GM10248 (cell line): ENCODE data around the gene ADAMTS15.

ENCODE experiments used
- CTCF ChIA-PET: fragments of 300-600 bp; sonication (Branson Sonifier 250); formaldehyde crosslinking; extraction: SDS; loops from one replicate; lab custom pipeline; 2021; ENCODE audit warnings: antibody characterized with exemption; lab: Yijun Ruan, JAX
- POLR2A ChIA-PET: fragments of 350-650 bp; sonication (Branson Sonifier 250); formaldehyde crosslinking; extraction: SDS; loops from one replicate; lab custom pipeline; 2020; ENCODE audit warnings: antibody characterized with exemption; lab: Yijun Ruan, JAX
- DNase-seq: peaks from one replicate; pipeline ENCODE4 v3.0.0; 2012; ENCODE audit errors: extremely low spot score
- CTCF ChIP-seq: IDR thresholded peaks from 2 replicates; pipeline ENCODE4 v1.5.1; 2012; ENCODE audit warnings: mild to moderate bottlenecking, low read depth; ENCODE audit errors: extremely low read depth, missing control alignments, control extremely low read depth

The ADAMTS15 gene

DNA sequence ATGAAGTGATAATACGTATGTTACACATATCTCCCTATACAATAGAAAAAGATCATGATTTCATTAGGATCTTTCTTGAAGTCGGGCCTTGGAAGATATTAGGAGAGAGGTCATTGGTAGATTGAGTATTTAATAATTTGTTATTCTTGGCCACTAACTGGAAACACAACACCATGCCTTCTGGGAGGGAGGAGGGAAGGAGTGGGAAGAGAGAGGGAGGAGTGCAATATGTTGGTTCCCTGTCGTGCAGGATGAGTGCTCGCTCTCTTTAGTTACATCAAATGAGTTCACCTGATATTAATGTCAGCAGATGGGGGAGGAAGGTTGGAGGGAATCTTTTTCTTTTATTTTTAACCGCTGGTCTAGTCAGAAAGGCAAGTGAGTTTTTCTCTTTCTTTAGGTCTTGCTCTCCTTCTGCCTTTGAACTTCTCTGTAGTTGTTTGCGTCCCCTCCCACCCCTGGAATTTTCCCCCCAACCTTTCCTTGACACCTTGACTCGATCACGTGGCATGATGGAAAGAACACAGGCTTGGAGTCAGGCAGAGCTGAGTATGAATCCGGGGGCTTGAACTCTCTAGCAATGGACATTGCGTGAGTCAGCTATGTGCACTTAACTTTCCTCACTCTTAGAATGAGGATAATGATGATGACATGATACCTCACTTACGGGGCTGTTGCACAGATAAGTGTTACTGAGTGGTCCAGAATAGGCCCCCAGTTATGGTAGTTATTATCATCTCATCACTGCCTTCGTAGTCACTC, 6.2 kb downstream of the ADAMTS15 start:
- POLR2A ChIA-PET, result no interaction called here
- TF ChIP-seq CTCF, result no peak
- CTCF ChIA-PET, result interaction anchor here (0.6 to 1.0 kb wide), 2 partner anchors 12 to 19 kb away, joined by 3 read pairs; no protein-coding TSS in a partner anchor
- DNase-seq, result no peak

DNA sequence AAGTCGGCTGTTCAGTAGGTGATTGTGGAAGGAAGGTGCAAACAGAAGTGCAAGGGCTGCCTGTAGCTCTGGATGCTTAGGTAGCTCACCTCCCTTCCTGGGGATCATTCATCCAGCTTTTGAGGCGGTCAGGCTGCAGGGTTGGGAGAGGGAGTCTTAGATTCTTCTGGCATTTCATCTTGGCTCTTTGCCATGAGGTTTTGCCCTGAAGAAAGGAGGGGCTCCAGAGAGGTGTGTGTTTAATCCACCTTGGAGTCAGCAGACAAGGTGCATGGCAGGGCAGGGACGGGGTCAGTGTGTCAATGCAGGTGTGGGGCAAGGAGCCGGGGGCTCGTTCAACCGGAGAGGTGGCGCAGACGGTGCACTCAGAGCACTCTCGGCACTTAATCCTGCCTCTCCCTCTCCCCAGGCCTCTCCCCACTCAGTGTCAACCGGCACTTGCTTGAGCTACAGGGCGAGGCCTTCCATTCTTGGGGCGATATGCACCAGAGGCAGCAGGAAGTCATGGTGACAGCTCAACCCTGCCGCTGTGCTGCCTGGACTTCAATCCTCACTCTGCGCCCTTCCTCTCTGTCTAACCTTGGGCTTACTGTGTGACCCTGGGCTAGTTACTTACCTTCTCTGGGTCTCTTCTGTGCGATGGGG, 7.2 kb downstream of the ADAMTS15 start:
- TF ChIP-seq CTCF, result no peak
- CTCF ChIA-PET, result interaction anchor here (0.6 to 1.0 kb wide), 2 partner anchors 13 to 20 kb away, joined by 3 read pairs; no protein-coding TSS in a partner anchor
- DNase-seq, result no peak
- POLR2A ChIA-PET, result no interaction called here

- TF ChIP-seq CTCF, result no peak
- CTCF ChIA-PET, result no interaction called here
- DNase-seq, result no peak
- POLR2A ChIA-PET, result no interaction called here
Observed at GRCh38 chr11:130456286-130456685, 7.8 kb downstream of the ADAMTS15 start.

DNA sequence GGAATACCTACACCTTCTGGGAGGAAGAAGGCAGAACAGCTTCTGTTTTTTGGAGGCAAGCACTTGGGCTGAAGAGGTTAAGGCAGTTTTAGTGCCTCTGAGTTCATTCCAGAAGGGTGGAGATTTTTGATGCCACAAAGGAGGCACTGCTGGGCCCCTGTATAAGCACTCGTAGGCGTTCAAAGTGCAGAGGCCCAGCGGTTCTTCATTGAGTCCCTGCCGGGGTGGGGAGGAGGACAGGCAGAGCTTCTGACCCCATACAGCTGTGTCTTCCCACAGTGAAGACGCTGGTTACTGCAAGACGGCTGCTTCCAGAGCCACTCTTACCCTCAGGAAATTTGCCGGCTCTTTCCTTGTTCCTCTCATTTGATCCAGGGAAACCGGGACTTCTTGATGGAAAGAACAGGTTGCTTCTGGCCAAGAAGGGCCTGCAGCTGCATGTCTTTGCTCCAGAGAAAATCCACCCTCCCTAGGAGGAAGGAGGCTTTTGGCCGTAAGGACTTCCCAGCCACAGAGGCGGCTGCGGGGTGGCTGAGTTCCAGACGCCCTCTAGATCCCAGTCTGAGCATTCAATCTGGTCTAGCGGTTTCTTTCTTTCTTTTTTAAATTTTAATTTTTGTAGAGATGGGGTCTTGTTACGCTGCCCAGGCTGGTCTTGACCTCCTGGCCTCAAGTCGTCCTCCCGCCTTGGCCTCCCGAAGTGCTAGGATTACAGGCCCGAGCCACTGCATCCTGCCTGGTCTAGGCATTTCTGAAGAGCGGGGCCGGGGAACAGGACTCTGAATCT, 9.4 kb downstream of the ADAMTS15 start:
- ChIA-PET POLR2A (no interaction called here), CTCF (no interaction called here)
- TF ChIP-seq CTCF, result no peak
- no peak for DNase-seq

GRCh38 chr11:130458410-130458729, 9.9 kb downstream of the ADAMTS15 start:
- CTCF ChIA-PET, result no interaction called here

More at GRCh38 chr11:130458410-130458729, 9.9 kb downstream of the ADAMTS15 start:
- no peak for TF ChIP-seq CTCF
- POLR2A ChIA-PET, result no interaction called here
- no peak for DNase-seq
